Measurements from ENCODE around the gene SLC41A2. TPM values are rescaled to one million over a fixed set of nuclear protein-coding genes. Genes with fewer than 3 reads are reported as not detected.

Gene SLC41A2, protein sequence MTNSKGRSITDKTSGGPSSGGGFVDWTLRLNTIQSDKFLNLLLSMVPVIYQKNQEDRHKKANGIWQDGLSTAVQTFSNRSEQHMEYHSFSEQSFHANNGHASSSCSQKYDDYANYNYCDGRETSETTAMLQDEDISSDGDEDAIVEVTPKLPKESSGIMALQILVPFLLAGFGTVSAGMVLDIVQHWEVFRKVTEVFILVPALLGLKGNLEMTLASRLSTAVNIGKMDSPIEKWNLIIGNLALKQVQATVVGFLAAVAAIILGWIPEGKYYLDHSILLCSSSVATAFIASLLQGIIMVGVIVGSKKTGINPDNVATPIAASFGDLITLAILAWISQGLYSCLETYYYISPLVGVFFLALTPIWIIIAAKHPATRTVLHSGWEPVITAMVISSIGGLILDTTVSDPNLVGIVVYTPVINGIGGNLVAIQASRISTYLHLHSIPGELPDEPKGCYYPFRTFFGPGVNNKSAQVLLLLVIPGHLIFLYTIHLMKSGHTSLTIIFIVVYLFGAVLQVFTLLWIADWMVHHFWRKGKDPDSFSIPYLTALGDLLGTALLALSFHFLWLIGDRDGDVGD
- total RNA-seq (10 to 100 TPM in 6 of 7 donors, 1 to 10 TPM in 1; 6.8 to 21.1 (median 13.6) TPM), polyA plus RNA-seq (1 to 10 TPM; 1.1 to 1.9 (median 1.5) TPM)
- long read RNA-seq, donor 1 = 0 reads
- long read RNA-seq, donor 2, partial matches to known transcripts = 0 of 1 reads
- long read RNA-seq, donor 2, other reads (novel, unspliced or antisense) = 0 of 1 reads

GRCh38 chr12:104958001-104958804, at the start of gene SLC41A2:
Gene SLC41A2, minus strand, starts transcription at chr12:104958290. Its CDS starts 29,763 bp downstream, at chr12:104928527.
- intact Hi-C loops (cut with DNase I; ENCODE audit: low total_unique reads) = no loop called here
- no peaks in the 10 kb centered on the region for H3K9me3 ChIP-seq
- peaks cover 0 to 9% (median 0%) of the 10 kb centered on the region in 7 donors for H3K27me3 ChIP-seq (replicated peaks in 1 of 7)
- H3K27ac ChIP-seq = peak within 1 kb of the TSS in 6 of 8 donors; percentile 62 to 89 (median 76)
- peaks cover 10 to 33% (median 15%) of the 10 kb centered on the region in 6 donors for H3K4me1 ChIP-seq
- TF ChIP-seq POLR2AphosphoS5 (IDR thresholded peaks at IDR 0.05) (peak; percentile 46 to 66 (median 55)), CTCF (IDR thresholded peaks at IDR 0.05 in 8 of 11, conservative IDR thresholded peaks at IDR 0.05 in 3 of 11) (peak in 9 of 11 experiments; percentile 3 to 56 (median 21)), POLR2A (IDR thresholded peaks at IDR 0.05) (no peak)
- WGBS, 5 donors = 0 to 1% (median 1%) methylated on average over 25 to 83 of the region's 83 CpGs
- H3K36me3 ChIP-seq = no peaks in the 10 kb centered on the region
- H3K4me3 ChIP-seq = peak within 1 kb of the TSS; percentile 63 to 96 (median 74)
- DNase-seq = peak; percentile 94

DNA sequence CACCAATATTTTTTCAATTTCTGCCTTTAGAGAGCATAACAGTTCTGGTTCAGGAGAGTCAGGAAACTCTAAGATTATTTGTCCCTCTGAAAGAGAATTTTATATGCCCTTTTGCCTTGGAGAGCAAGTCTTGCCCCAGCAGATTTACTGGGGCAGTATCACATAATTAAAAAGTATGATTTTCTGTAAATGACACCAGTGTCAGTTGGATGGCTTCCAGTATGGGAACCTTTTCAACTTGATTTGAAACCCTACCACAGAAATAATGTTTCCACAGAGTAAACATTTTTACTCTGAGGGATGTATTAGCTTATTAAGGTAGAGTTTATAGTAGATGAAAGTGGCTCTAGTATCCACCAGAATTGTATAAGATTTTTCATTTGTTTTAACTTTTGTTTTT, 43.4 kb upstream of the SLC41A2 start:
- DNase-seq = no peak

GRCh38 chr12:104999347-104999685, 41.2 kb upstream of the SLC41A2 start:
- TF ChIP-seq POLR2AphosphoS5 (IDR thresholded peaks at IDR 0.05) (no peak), POLR2A (IDR thresholded peaks at IDR 0.05) (no peak), CTCF (IDR thresholded peaks at IDR 0.05 in 8 of 11, conservative IDR thresholded peaks at IDR 0.05 in 3 of 11) (no peak)
- intact Hi-C loops (cut with DNase I; ENCODE audit: low total_unique reads) = no loop called here
- 72 to 98% (median 82%) methylated on average over 3 to 7 of the region's 7 CpGs for WGBS, 5 donors
- H3K27ac ChIP-seq = no peak overlapping the region
- peaks cover 3 to 100% (median 55%) of the 10 kb centered on the region in 6 donors for H3K36me3 ChIP-seq
- H3K4me3 ChIP-seq = no peak overlapping the region
- DNase-seq = no peak
- H3K27me3 ChIP-seq (replicated peaks in 1 of 7) = no peaks in the 10 kb centered on the region
- H3K9me3 ChIP-seq = no peaks in the 10 kb centered on the region
- H3K4me1 ChIP-seq = peaks cover 0 to 6% (median 0%) of the 10 kb centered on the region in 6 donors

More for the DNA sequence above, 43.4 kb upstream of the SLC41A2 start:
- Histone ChIP-seq H3K27ac (no peak overlapping the region), H3K27me3 (replicated peaks in 1 of 7) (no peaks in the 10 kb centered on the region), H3K36me3 (peaks cover 3 to 97% (median 46%) of the 10 kb centered on the region in 6 donors), H3K9me3 (no peaks in the 10 kb centered on the region), H3K4me1 (peaks cover 0 to 6% (median 0%) of the 10 kb centered on the region in 6 donors), H3K4me3 (no peak overlapping the region)
- intact Hi-C loops (cut with DNase I; ENCODE audit: low total_unique reads) = no loop called here
- TF ChIP-seq POLR2AphosphoS5 (IDR thresholded peaks at IDR 0.05) (no peak), CTCF (IDR thresholded peaks at IDR 0.05 in 8 of 11, conservative IDR thresholded peaks at IDR 0.05 in 3 of 11) (no peak), POLR2A (IDR thresholded peaks at IDR 0.05) (no peak)

Measured in spleen (tissue), 13 donors.